HepG2 (cell line): ENCODE results near the gene TKFC. TPM values are rescaled to one million over a fixed set of nuclear protein-coding genes. Genes with fewer than 3 reads are reported as not detected.

Experiments
- HDAC2 ChIP-seq: sonication (generic); formaldehyde crosslinking; IDR thresholded peaks from 2 replicates; pipeline ENCODE4 v1.4.0; 2020; ENCODE audit warnings: missing genetic modification reagents
- PPARG ChIP-seq: conservative IDR thresholded peaks from 2 replicates; pipeline ENCODE4 v1.6.1; 2016; ENCODE audit warnings: missing biosample characterization, missing genetic modification reagents
- PRMT3 ChIP-seq: sonication (generic); formaldehyde crosslinking; IDR thresholded peaks from 2 replicates; pipeline ENCODE4 v1.8.1; 2022; ENCODE audit warnings: low read depth, mild to moderate bottlenecking, moderate library complexity, missing genetic modification reagents, borderline replicate concordance
- polyA plus RNA-seq, 8 experiments: library from polyadenylated mRNA; depleted of rRNA in 3 of 8; stranded (reverse) in 7 of 8; unstranded in 1 of 8; fragments of >200 nt; fragmentation: Illumina TruSeq in 4 of 8; extraction: Trizol in 4 of 8; gene quantifications; 2 replicates each; pipeline versions ENCODE4 v1.2.1 to v1.2.3, GENCODE V29; 2011 to 2016; ENCODE audit warnings: low read depth in 4 of 8, missing spikeins in 1 of 8, mixed read lengths in 1 of 8; ENCODE audit not compliant: insufficient read depth in 1 of 8
- total RNA-seq, 5 experiments: library from RNA; depleted of rRNA; stranded (reverse); fragments of >200 nt; fragmentation: Illumina TruSeq; extraction: Trizol; gene quantifications; 2 replicates each; pipeline ENCODE4 v1.2.3, GENCODE V29; 2016; ENCODE audit warnings: low read depth in 1 of 5
- TF ChIP-seq, protein P1 (sequence below): sonication (generic); formaldehyde crosslinking; IDR thresholded peaks from 2 replicates; pipeline ENCODE4 v1.4.0; 2020; ENCODE audit warnings: mild to moderate bottlenecking, missing genetic modification reagents
- TF ChIP-seq, protein P2 (sequence below): sonication (generic); formaldehyde crosslinking; IDR thresholded peaks from 2 replicates; pipeline ENCODE4 v1.8.1; 2022; ENCODE audit warnings: mild to moderate bottlenecking, missing genetic modification reagents
- TF ChIP-seq, protein P3 (sequence below): sonication (generic); formaldehyde crosslinking; IDR thresholded peaks from one replicate; pipeline ENCODE4 v1.5.1; 2020; ENCODE audit warnings: mild to moderate bottlenecking, missing genetic modification reagents; ENCODE audit errors: not compliant biosample characterization
- TF ChIP-seq, protein P4 (sequence below): sonication (generic); formaldehyde crosslinking; IDR thresholded peaks from 2 replicates; pipeline ENCODE4 v1.5.0; 2020; ENCODE audit warnings: mild to moderate bottlenecking, missing genetic modification reagents

The TKFC gene
- total and polyA plus RNA-seq, 2 of the 13 experiments (the other 11 are each of a cell fraction or from before 2014, with no cell fraction given): 147 to 197 TPM

DNA sequence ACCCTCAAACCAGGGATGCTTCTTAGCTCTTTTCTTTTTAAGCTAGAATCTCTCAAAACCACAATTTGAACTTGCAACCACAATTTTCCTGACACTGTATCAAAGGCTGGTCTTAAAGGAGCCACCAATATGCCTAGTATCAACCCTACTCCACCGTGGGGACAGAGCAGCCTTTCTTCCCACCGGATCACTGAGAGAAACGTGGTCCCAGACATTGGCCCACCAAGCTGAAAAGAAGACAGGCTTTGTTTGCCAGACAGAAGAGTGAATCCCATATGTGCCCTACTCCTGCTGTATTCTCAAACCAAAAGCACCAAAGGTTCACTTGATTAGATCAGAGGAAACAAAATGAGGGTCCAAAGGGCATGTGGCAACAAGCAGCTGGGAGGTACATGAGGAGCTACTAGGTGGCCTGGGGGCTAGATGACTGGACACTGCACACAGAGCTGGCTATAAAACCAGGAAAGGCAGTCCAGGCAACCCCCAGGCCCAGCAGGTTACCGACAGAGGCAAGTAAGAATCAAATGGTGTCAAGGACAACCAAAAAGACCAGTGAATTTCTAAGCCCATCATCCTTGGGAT is 34.3 kb upstream of the TKFC start (continued):
- TF ChIP-seq, protein P1, sequence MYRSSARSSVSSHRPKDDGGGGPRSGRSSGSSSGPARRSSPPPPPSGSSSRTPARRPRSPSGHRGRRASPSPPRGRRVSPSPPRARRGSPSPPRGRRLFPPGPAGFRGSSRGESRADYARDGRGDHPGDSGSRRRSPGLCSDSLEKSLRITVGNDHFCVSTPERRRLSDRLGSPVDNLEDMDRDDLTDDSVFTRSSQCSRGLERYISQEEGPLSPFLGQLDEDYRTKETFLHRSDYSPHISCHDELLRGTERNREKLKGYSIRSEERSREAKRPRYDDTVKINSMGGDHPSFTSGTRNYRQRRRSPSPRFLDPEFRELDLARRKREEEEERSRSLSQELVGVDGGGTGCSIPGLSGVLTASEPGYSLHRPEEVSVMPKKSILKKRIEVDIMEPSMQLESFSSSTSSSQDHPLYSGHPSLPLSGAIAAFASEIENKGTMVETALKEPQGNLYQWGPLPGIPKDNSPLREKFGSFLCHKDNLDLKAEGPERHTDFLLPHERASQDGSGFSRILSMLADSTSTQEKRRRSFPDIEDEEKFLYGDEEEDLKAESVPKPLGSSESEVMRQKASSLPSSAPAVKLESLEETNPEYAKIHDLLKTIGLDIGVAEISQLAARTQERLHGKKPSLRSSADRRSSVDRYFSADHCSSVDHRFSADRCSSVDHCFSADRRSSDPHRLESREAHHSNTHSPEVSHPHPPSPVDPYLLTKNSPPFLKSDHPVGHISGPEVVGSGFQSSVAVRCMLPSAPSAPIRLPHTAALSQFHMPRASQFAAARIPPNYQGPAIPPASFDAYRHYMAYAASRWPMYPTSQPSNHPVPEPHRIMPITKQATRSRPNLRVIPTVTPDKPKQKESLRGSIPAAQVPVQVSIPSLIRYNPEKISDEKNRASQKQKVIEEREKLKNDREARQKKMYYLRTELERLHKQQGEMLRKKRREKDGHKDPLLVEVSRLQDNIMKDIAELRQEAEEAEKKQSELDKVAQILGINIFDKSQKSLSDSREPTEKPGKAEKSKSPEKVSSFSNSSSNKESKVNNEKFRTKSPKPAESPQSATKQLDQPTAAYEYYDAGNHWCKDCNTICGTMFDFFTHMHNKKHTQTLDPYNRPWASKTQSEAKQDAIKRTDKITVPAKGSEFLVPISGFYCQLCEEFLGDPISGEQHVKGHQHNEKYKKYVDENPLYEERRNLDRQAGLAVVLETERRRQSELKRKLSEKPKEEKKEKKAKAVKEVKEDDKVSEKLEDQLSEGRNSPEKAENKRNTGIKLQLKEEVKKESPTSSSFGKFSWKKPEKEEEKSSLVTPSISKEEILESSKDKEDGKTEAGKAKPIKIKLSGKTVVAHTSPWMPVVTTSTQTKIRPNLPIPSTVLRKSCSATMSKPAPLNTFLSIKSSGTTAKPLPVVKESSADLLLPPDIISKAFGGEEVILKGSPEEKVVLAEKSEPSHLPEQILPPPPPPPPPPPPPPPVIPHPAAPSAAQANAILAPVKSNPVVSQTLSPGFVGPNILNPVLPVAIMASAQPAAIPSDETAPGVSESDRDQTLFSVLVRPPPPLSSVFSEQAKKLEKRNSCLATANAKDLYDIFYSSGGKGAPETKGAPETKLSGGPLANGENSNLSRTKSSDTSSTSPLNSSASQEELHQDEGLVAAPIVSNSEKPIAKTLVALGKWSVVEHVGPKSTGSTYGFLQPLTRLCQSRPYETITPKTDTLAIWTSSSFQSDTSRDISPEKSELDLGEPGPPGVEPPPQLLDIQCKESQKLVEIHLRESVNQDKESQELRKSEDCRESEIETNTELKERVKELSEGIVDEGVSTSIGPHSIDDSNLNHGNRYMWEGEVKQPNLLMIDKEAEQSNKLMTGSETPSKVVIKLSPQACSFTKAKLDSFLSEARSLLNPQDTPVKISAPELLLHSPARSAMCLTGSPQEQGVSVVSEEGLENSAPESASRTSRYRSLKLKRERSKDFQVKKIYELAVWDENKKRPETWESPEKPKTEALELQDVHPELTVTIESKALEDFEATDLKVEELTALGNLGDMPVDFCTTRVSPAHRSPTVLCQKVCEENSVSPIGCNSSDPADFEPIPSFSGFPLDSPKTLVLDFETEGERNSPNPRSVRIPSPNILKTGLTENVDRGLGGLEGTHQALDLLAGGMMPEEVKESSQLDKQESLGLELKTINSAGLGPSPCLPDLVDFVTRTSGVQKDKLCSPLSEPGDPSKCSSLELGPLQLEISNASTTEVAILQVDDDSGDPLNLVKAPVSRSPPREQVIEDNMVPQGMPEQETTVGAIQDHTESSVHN: no peak
- TF ChIP-seq, protein P2, sequence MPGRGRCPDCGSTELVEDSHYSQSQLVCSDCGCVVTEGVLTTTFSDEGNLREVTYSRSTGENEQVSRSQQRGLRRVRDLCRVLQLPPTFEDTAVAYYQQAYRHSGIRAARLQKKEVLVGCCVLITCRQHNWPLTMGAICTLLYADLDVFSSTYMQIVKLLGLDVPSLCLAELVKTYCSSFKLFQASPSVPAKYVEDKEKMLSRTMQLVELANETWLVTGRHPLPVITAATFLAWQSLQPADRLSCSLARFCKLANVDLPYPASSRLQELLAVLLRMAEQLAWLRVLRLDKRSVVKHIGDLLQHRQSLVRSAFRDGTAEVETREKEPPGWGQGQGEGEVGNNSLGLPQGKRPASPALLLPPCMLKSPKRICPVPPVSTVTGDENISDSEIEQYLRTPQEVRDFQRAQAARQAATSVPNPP (CRISPR knock-in tag): no peak
- TF ChIP-seq, protein P3, sequence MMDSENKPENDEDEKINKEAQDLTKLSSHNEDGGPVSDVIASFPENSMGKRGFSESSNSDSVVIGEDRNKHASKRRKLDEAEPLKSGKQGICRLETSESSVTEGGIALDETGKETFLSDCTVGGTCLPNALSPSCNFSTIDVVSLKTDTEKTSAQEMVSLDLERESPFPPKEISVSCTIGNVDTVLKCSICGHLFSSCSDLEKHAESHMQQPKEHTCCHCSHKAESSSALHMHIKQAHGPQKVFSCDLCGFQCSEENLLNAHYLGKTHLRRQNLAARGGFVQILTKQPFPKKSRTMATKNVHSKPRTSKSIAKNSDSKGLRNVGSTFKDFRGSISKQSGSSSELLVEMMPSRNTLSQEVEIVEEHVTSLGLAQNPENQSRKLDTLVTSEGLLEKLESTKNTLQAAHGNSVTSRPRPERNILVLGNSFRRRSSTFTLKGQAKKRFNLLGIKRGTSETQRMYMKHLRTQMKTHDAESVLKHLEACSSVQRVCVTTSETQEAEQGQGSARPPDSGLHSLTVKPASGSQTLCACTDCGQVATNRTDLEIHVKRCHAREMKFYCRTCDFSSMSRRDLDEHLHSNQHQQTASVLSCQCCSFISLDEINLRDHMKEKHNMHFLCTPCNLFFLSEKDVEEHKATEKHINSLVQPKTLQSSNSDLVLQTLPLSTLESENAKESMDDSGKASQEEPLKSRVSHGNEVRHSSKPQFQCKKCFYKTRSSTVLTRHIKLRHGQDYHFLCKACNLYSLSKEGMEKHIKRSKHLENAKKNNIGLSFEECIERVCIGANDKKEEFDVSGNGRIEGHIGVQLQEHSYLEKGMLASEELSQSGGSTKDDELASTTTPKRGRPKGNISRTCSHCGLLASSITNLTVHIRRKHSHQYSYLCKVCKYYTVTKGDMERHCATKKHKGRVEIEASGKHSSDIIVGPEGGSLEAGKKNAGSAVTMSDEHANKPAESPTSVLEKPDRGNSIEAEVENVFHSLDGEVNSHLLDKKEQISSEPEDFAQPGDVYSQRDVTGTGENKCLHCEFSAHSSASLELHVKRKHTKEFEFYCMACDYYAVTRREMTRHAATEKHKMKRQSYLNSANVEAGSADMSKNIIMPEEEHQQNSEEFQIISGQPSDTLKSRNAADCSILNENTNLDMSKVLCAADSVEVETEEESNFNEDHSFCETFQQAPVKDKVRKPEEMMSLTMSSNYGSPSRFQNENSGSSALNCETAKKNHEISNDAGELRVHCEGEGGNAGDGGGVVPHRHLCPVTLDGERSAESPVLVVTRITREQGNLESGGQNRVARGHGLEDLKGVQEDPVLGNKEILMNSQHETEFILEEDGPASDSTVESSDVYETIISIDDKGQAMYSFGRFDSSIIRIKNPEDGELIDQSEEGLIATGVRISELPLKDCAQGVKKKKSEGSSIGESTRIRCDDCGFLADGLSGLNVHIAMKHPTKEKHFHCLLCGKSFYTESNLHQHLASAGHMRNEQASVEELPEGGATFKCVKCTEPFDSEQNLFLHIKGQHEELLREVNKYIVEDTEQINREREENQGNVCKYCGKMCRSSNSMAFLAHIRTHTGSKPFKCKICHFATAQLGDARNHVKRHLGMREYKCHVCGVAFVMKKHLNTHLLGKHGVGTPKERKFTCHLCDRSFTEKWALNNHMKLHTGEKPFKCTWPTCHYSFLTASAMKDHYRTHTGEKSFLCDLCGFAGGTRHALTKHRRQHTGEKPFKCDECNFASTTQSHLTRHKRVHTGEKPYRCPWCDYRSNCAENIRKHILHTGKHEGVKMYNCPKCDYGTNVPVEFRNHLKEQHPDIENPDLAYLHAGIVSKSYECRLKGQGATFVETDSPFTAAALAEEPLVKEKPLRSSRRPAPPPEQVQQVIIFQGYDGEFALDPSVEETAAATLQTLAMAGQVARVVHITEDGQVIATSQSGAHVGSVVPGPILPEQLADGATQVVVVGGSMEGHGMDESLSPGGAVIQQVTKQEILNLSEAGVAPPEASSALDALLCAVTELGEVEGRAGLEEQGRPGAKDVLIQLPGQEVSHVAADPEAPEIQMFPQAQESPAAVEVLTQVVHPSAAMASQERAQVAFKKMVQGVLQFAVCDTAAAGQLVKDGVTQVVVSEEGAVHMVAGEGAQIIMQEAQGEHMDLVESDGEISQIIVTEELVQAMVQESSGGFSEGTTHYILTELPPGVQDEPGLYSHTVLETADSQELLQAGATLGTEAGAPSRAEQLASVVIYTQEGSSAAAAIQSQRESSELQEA (CRISPR knock-in tag): no peak
- TF ChIP-seq, protein P4, sequence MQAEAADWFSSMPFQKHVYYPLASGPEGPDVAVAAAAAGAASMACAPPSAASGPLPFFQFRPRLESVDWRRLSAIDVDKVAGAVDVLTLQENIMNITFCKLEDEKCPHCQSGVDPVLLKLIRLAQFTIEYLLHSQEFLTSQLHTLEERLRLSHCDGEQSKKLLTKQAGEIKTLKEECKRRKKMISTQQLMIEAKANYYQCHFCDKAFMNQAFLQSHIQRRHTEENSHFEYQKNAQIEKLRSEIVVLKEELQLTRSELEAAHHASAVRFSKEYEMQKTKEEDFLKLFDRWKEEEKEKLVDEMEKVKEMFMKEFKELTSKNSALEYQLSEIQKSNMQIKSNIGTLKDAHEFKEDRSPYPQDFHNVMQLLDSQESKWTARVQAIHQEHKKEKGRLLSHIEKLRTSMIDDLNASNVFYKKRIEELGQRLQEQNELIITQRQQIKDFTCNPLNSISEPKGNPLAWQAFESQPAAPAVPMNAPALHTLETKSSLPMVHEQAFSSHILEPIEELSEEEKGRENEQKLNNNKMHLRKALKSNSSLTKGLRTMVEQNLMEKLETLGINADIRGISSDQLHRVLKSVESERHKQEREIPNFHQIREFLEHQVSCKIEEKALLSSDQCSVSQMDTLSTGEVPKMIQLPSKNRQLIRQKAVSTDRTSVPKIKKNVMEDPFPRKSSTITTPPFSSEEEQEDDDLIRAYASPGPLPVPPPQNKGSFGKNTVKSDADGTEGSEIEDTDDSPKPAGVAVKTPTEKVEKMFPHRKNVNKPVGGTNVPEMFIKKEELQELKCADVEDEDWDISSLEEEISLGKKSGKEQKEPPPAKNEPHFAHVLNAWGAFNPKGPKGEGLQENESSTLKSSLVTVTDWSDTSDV (CRISPR knock-in tag): no peak
- TF ChIP-seq PRMT3 (CRISPR knock-in tag) (0 out of 2 replicates have a peak, but pooled peaks have one; percentile 46), PPARG (CRISPR knock-in tag) (no peak; the same call in 1 of the 2 replicates), HDAC2 (peak; percentile 80)
